Liver (tissue), 3 donors: ENCODE results near the gene PPOX.

Experiments used
- ATF3 ChIP-seq: IDR thresholded peaks from 2 replicates; pipeline ENCODE4 v1.6.1; 2016; ENCODE audit warnings: antibody characterized with exemption
- CTCF ChIP-seq: fragments of 150-350 bp; IDR thresholded peaks from 2 replicates; pipeline ENCODE4 v1.5.1; 2017; ENCODE audit warnings: improper control_type of control experiment, low read depth, low read length; ENCODE audit not compliant: missing input control
- GABPA ChIP-seq, 2 donors: IDR thresholded peaks in 1 of 2; conservative IDR thresholded peaks in 1 of 2; 2 replicates each; pipeline ENCODE4 v1.6.1; 2016; ENCODE audit warnings: antibody characterized with exemption in 2 of 2, mild to moderate bottlenecking in 1 of 2, moderate library complexity in 1 of 2
- JUND ChIP-seq, 2 donors: IDR thresholded peaks; 2 replicates each; pipeline ENCODE4 v1.6.1; 2016; ENCODE audit warnings: antibody characterized with exemption in 2 of 2
- MAX ChIP-seq: IDR thresholded peaks from 2 replicates; pipeline ENCODE4 v1.6.1; 2016; ENCODE audit warnings: antibody characterized with exemption
- RAD21 ChIP-seq, 2 donors: IDR thresholded peaks; 2 replicates each; pipeline ENCODE4 v1.6.1; 2016; ENCODE audit warnings: antibody characterized with exemption in 2 of 2, mild to moderate bottlenecking in 2 of 2
- REST ChIP-seq: IDR thresholded peaks from 2 replicates; pipeline ENCODE4 v1.6.1; 2016; ENCODE audit warnings: antibody characterized with exemption, mild to moderate bottlenecking
- RXRA ChIP-seq, 2 donors: IDR thresholded peaks; 2 replicates each; pipeline ENCODE4 v1.6.1; 2017 to 2018; ENCODE audit warnings: antibody characterized with exemption in 2 of 2, mild to moderate bottlenecking in 1 of 2
- SP1 ChIP-seq: IDR thresholded peaks from 2 replicates; pipeline ENCODE4 v1.6.1; 2018; ENCODE audit warnings: antibody characterized with exemption, mild to moderate bottlenecking
- TAF1 ChIP-seq: conservative IDR thresholded peaks from 2 replicates; pipeline ENCODE4 v1.6.1; 2016; ENCODE audit warnings: antibody characterized with exemption, mild to moderate bottlenecking
- YY1 ChIP-seq: IDR thresholded peaks from 2 replicates; pipeline ENCODE4 v1.6.1; 2016; ENCODE audit warnings: antibody characterized with exemption, mild to moderate bottlenecking
- ZBTB33 ChIP-seq: IDR thresholded peaks from 2 replicates; pipeline ENCODE4 v1.6.1; 2016; ENCODE audit warnings: antibody characterized with exemption
- donor health status: healthy.
- donor health status: healthy.

- TF ChIP-seq CTCF: no peak
- TF ChIP-seq TAF1: no peak
- TF ChIP-seq YY1: no peak
- no peak for TF ChIP-seq REST
- TF ChIP-seq MAX: no peak
- TF ChIP-seq SP1: no peak
- no peak for TF ChIP-seq ATF3
- no peak for TF ChIP-seq RAD21 (IDR thresholded peaks at IDR 0.05)
- TF ChIP-seq ZBTB33: no peak
- TF ChIP-seq GABPA (IDR thresholded peaks at IDR 0.05 in 1 of 2, conservative IDR thresholded peaks at IDR 0.05 in 1 of 2): no peak
- no peak for TF ChIP-seq JUND (IDR thresholded peaks at IDR 0.05)
- TF ChIP-seq RXRA (IDR thresholded peaks at IDR 0.05): no peak
These were observed 5.0 kb downstream of the PPOX start for GRCh38 chr1:161171191-161171590.
